ACHN (cell line): ENCODE data around the gene C9.
"Not testable (repeated sequence)": the region's sequence is repeated elsewhere in the genome, so short reads cannot be mapped to it uniquely, and the experiment has no call there.

Source experiments
- DNase-seq: peaks from one replicate; pipeline ENCODE4 v3.0.0-alpha.2; 2015
- in situ Hi-C: cut with HindIII; loops from 2 replicates; pipeline ENCODE4 v1.10.0; 2017; ENCODE audit warnings: low sequenced_read_pairs, low pct_ligation_motif_present, low pct_unique_long_range_greater_than_20kb

C9 gene

DNA sequence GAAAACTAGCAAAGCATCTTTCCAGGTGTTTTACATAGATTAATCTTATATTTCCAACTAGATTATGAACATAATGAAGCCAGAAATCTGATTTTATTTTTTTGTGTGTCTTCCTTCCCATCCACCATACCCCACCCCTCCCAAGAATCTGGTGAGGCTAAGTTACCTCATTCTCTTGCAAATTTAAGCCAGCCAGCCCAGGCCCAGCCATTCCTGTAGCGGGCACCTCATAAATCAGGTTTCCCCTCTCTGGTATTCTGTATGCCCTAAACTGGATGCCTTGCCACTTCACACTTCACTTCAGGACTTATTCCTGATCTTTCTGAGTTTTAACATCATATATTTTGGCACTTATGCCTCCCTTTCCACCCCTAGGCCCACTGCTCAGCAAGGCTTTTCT, 21.8 kb downstream of the C9 start:
- DNase-seq: no peak
- in situ Hi-C loops: no loop called here

DNA sequence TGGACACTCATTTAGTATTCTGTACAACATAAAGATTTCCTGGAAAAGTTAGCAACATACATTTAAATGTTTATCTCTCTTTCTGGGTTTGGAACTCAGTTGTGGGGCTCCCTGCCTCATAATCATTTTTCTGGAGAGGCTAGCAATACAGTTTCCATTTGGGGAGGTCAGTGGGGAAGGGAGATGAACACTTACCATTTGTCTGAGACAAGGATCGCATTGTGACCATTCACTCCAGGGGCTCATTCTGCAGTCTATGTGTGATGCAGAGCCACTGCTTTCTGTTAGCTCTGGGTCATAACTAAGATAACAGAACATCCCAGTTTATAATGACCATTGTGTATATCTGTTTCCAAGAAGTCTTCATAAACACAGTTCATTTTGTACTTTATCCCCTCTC, 22.4 kb downstream of the C9 start:
- in situ Hi-C loops: no loop called here
- no peak for DNase-seq

- in situ Hi-C loops: no loop called here
- no peak for DNase-seq
Observed at GRCh38 chr5:39340506-39340905, 23.8 kb downstream of the C9 start.

GRCh38 chr5:39337252-39337915, 26.9 kb downstream of the C9 start:
- in situ Hi-C loops: no loop called here
- DNase-seq: no peak

- DNase-seq, in situ Hi-C loops: not testable (repeated sequence)
Observed at GRCh38 chr5:39334296-39334695, 30.0 kb downstream of the C9 start.

DNA sequence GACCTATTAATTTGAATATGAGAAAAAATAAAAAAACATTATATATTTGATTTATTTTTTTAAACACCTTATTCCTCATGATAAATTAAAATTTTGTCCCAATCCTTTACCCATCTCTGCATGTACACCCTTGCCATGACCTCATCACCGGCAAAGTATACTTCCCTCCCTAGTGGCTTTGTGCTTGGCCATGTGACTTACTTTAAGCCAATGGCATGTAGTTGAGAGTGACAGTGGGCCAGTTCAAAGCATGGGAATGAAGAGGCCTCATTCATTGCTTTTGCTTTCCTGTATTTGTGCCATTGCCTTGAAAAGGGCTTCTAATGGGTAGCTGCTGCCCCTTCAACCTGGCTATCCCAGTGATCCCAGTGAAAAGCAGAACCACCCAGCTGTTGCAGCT, 31.2 kb downstream of the C9 start:
- no peak for DNase-seq
- in situ Hi-C loops: no loop called here

GRCh38 chr5:39331861-39332381, 32.4 kb downstream of the C9 start:
- in situ Hi-C loops: no loop called here
- no peak for DNase-seq

DNA sequence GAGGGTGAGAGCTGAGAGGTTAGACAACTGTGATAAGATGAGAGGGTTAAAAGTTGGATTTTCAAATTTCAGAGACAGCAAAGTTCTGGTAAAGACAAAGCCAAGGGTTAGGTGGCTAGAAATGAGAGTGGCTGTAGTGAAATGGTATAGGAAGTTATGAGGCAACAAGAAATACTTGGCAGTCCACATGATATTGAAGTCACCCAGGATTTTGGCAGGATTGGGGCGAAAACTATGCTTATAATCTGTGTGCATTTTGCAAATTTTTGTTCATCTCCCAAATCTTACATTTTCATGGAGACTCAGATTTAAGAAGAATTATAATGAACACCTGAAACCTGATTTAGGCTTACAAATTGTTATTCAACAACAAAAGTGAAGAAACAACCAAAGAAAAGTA, 35.6 kb downstream of the C9 start:
- in situ Hi-C loops: no loop called here
- DNase-seq: no peak

- in situ Hi-C loops: no loop called here
- DNase-seq: no peak
Observed at GRCh38 chr5:39323542-39323941, 40.8 kb downstream of the C9 start.

DNA sequence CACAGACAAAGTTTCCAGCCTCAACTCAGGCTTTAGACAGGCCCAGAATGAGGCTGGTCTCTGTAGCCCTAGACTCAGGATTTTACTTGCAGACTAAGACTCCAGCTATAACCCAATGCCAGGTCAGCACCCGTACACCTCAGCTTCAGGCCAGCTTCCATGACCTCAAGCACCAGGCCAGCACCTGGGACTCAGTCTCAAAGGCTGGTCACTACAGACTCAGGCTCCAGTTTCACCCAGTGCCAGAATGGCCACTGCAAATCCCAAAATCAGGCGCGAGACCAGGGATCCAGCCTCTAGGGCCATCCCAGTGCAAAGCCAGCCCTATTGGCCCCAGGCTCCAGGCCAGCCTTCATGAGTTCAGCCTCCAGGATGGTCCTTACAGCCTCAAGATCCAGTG, 44.9 kb downstream of the C9 start:
- no peak for DNase-seq
- in situ Hi-C loops: no loop called here

DNA sequence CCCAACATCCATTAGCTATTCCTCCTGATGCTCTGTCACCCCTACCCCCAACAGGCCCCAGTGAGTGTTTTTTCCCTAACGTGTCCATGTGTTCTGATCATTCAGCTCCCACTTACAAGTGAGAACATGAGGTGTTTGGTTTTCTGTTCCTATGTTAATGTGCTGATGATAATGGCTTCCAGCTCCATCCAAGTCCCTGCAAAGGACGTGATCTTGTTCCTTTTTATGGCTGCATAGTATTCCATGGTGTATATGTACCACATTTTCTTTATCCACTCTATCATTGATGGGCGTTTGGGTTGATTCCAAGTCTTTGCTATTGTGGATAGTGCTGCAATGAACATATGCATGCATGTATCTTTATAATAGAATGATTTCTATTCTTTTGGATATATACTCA, 47.8 kb downstream of the C9 start:
- in situ Hi-C loops, DNase-seq: not testable (repeated sequence)

- in situ Hi-C loops: no loop called here
Observed at GRCh38 chr5:39315995-39316394, 48.3 kb downstream of the C9 start.

DNA sequence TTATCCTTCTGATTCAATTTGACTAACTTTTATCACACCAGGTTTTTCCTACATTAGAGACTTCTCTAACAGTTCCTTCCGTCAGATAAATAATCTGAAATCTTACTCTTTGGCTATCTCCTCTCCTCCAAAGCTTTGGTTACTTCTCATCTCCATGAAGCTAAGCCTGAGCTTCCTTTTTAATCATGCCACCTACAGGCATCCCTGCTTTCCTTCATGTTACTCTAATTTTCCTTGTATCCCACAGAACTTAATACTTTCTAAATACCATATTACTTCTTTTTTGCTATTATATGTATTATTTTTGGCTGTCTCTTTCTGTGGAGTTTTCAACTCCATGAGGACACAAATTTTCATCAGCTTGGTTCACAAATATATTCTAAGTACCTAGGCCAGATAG, 49.7 kb downstream of the C9 start:
- in situ Hi-C loops: no loop called here
- no peak for DNase-seq

More at GRCh38 chr5:39315995-39316394, 48.3 kb downstream of the C9 start:
- DNase-seq: no peak

- in situ Hi-C loops: no loop called here
- no peak for DNase-seq
Observed at GRCh38 chr5:39309534-39309933, 54.8 kb downstream of the C9 start.

DNA sequence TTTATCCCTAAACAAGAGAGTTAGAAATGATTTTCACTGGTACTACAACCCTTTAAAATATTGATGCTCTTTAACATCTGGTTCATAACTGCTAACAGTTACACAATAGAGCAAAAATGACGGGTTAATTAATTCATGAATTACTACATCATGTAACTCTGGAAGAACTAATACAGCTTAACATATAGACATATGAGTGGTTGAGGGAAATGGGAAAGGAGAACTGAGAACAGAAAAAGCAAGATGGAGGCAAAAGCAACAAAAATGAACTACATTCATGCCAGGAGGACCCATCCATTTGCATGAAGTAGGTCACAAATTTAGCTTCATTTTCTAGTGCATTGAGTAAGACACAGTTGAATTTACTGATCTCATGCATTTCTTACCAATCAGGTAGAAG, 61.8 kb downstream of the C9 start:
- no peak for DNase-seq
- in situ Hi-C loops: no loop called here

GRCh38 chr5:39301406-39301805, 62.9 kb downstream of the C9 start:
- in situ Hi-C loops: no loop called here
- DNase-seq: no peak

DNA sequence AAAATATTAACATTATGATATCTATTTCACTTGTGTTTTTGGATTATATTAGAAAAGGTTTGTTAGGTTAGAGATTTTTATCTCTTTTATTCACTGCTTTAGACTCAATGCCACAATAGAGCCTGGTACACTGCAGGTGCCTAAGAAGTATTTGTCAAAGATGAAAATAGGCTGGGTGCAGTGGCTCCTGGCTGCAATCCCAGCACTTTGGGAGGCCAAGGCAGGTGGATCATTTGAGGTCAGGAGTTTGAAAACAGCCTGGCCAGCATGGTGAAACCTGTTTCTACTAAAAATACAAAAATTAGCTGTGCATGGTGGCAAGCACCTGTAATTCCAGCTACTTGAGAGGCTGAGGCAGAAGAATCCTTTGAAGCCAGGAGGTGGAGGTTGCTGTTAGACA, 64.3 kb downstream of the C9 start:
- no peak for DNase-seq
- in situ Hi-C loops: no loop called here

DNA sequence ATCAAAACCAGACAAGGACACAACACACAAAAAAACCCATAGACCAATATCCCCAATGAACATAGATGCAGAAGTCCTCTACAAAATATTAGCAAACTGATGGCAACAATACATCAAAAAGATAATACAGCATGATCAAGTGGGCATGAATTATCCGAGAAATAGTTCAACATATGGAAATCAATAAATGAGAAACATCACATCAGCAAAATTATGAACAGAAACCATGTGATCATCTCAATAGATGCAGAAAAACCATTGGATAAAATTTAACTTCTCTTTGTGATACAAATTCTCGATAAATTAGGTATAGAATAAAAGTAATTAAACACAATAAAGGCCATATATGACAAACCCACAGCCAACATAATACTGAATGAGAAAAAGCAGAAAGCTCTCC, 69.6 kb downstream of the C9 start:
- DNase-seq: no peak
- in situ Hi-C loops: no loop called here

DNA sequence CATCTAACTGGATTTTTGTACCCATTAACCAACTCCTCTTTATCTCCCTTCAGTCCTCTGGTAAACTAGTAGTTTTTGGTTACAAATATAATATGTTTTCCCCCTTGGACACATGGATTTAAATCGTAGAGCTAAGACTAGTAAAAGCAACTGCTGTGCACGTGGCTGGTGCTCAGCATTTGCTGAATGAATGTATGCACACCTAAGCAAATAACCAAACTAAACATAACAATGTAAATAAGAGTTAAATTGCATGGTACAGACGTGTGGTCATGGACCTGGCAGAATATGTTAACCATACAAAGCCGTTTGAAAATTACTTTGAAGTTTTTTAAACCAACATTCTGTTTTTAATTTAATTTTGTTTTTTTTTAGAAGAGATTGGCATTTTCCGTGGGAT, 79.7 kb downstream of the C9 start:
- in situ Hi-C loops: no loop called here
- DNase-seq: no peak

GRCh38 chr5:39283231-39283818, 81.0 kb downstream of the C9 start:
- in situ Hi-C loops: no loop called here

More at GRCh38 chr5:39283231-39283818, 81.0 kb downstream of the C9 start:
- peak; percentile 67 for DNase-seq
